Coronary artery (tissue), 2 donors: ENCODE measurements around the gene MICALL2.

Source experiments
- DNase-seq: peaks from one replicate; pipeline ENCODE4 v3.0.0-alpha.2; 2017; ENCODE audit warnings: low spot score
- H3K27ac ChIP-seq, 2 donors: fragments of 200-600 bp; sonication (generic); one replicate each; pipeline ENCODE4 v1.5.1; 2016 to 2019
- H3K4me3 ChIP-seq: fragments of 200-600 bp; sonication (generic); 2 replicates; pipeline ENCODE4 v1.5.1; 2016; ENCODE audit warnings: mild to moderate bottlenecking, moderate library complexity
- CTCF ChIP-seq: fragments of 200-600 bp; sonication (generic); IDR thresholded peaks from one replicate; pipeline ENCODE4 v1.5.1; 2019; ENCODE audit warnings: antibody characterized with exemption

Gene MICALL2

GRCh38 chr7:1485156-1485555, 25.9 kb upstream of the MICALL2 start:
- no peak overlapping the region for H3K27ac ChIP-seq
- no peak overlapping the region for H3K4me3 ChIP-seq
- no peak for TF ChIP-seq CTCF
- DNase-seq = no peak

- Histone ChIP-seq H3K4me3 (no peak overlapping the region), H3K27ac (no peak overlapping the region)
- TF ChIP-seq CTCF = no peak
- no peak for DNase-seq
These were observed 25.3 kb upstream of the MICALL2 start for GRCh38 chr7:1484569-1484968.

GRCh38 chr7:1483536-1484505, 24.6 kb upstream of the MICALL2 start:
- no peak overlapping the region for H3K4me3 ChIP-seq
- H3K27ac ChIP-seq = no peak overlapping the region
- DNase-seq = no peak
- no peak for TF ChIP-seq CTCF

GRCh38 chr7:1483079-1483478, 23.8 kb upstream of the MICALL2 start:
- DNase-seq = no peak
- H3K4me3 ChIP-seq = no peak overlapping the region
- TF ChIP-seq CTCF = no peak
- H3K27ac ChIP-seq = no peak overlapping the region

GRCh38 chr7:1481300-1481699, 22.0 kb upstream of the MICALL2 start:
- no peak overlapping the region for H3K4me3 ChIP-seq
- no peak for DNase-seq

GRCh38 chr7:1480670-1481069, 21.4 kb upstream of the MICALL2 start:
- DNase-seq = no peak
- H3K4me3 ChIP-seq = no peak overlapping the region
- no peak overlapping the region for H3K27ac ChIP-seq
- no peak for TF ChIP-seq CTCF

More at GRCh38 chr7:1481300-1481699, 22.0 kb upstream of the MICALL2 start:
- TF ChIP-seq CTCF = no peak
- no peak overlapping the region for H3K27ac ChIP-seq

- no peak for TF ChIP-seq CTCF
- no peak overlapping the region for H3K4me3 ChIP-seq
- no peak for DNase-seq
- H3K27ac ChIP-seq = no peak overlapping the region
These were observed 20.0 kb upstream of the MICALL2 start for GRCh38 chr7:1479287-1479686.
